K562 (cell line): Measurements from ENCODE around the gene HOXB8. TPM values are rescaled to one million over a fixed set of nuclear protein-coding genes. Genes with fewer than 3 reads are reported as not detected.
A peak's percentile ranks its signal among the peaks of the same experiment; 100 is the strongest.

ENCODE experiments used
- BCOR ChIP-seq: fragments of 450-650 bp; IDR thresholded peaks from 2 replicates; pipeline ENCODE4 v1.6.1; 2016
- CBX1 ChIP-seq: sonication (generic); IDR thresholded peaks from 2 replicates; pipeline ENCODE4 v1.6.1; 2016; ENCODE audit warnings: antibody characterized with exemption, low read depth, mild to moderate bottlenecking
- CBX5 ChIP-seq: IDR thresholded peaks from 2 replicates; pipeline ENCODE4 v1.6.1; 2014; ENCODE audit warnings: low read depth, borderline replicate concordance
- CREB3 ChIP-seq: fragments of 450-650 bp; conservative IDR thresholded peaks from 2 replicates; pipeline ENCODE4 v1.6.1; 2016; ENCODE audit warnings: missing genetic modification characterization, low read depth, mild to moderate bottlenecking, missing compliant biosample characterization, moderate library complexity
- E4F1 ChIP-seq: fragments of 250-450 bp; sonication (Bioruptor Pico); IDR thresholded peaks from 2 replicates; pipeline ENCODE4 v1.5.0; 2021; ENCODE audit warnings: mild to moderate bottlenecking, borderline replicate concordance
- EGR1 ChIP-seq: fragments of 450-650 bp; conservative IDR thresholded peaks from 2 replicates; pipeline ENCODE4 v1.6.1; 2017; ENCODE audit warnings: mild to moderate bottlenecking
- FOS ChIP-seq: IDR thresholded peaks from 3 replicates; pipeline ENCODE4 v1.6.1; 2011; ENCODE audit not compliant: insufficient read length; ENCODE audit errors: extremely low read depth
- FOXP1 ChIP-seq: sonication (generic); formaldehyde crosslinking; IDR thresholded peaks from 2 replicates; pipeline ENCODE4 v1.8.0; 2022; ENCODE audit warnings: mild to moderate bottlenecking, missing genetic modification reagents
- HNRNPUL1 ChIP-seq: fragments of 200-400 bp; formaldehyde crosslinking; IDR thresholded peaks from 2 replicates; pipeline ENCODE4 v1.6.1; 2017; ENCODE audit warnings: low read length
- HSF4 ChIP-seq: fragments of 250-450 bp; sonication (Bioruptor Pico); IDR thresholded peaks from 2 replicates; pipeline ENCODE4 v2.1.2; 2022; ENCODE audit warnings: mild to moderate bottlenecking, moderate library complexity, borderline replicate concordance
- MAX ChIP-seq: sonication (generic); formaldehyde crosslinking; IDR thresholded peaks from 2 replicates; pipeline ENCODE4 v1.9.0; 2022; ENCODE audit warnings: mild to moderate bottlenecking, missing genetic modification reagents
- MLX ChIP-seq, 2 experiments: fragments of 450-650 bp in 1 of 2; sonication (generic) in 1 of 2; formaldehyde crosslinking; conservative IDR thresholded peaks; 2 replicates each; pipeline versions ENCODE4 v1.4.0 to v1.8.1; 2020 to 2022; ENCODE audit warnings: mild to moderate bottlenecking in 1 of 2, missing genetic modification reagents in 1 of 2
- RBM14 ChIP-seq: fragments of 200-400 bp; formaldehyde crosslinking; IDR thresholded peaks from 2 replicates; pipeline ENCODE4 v1.6.1; 2018; ENCODE audit warnings: low read depth, mild to moderate bottlenecking, low read length, moderate library complexity, borderline replicate concordance; ENCODE audit not compliant: insufficient read depth
- RFX5 ChIP-seq: IDR thresholded peaks from 2 replicates; pipeline ENCODE4 v1.6.1; 2011; ENCODE audit warnings: low read depth, mild to moderate bottlenecking, improper control_type of control experiment, low read length
- SIRT6 ChIP-seq: IDR thresholded peaks from one replicate; pipeline ENCODE4 v1.6.1; 2012; ENCODE audit warnings: low read depth, mild to moderate bottlenecking, control low read depth, inconsistent platforms, low read length, moderate library complexity
- SOX6 ChIP-seq: fragments of 450-650 bp; IDR thresholded peaks from 2 replicates; pipeline ENCODE4 v1.6.1; 2014; ENCODE audit warnings: mild to moderate bottlenecking
- VEZF1 ChIP-seq: fragments of 200-800 bp; sonication (Bioruptor generic); IDR thresholded peaks from 2 replicates; pipeline ENCODE4 v1.6.1; 2017; ENCODE audit warnings: missing genetic modification characterization, missing compliant biosample characterization
- ZBTB12 ChIP-seq: fragments of 250-450 bp; sonication (Bioruptor Pico); IDR thresholded peaks from 2 replicates; pipeline ENCODE4 v1.4.0; 2020
- ZFP1 ChIP-seq: fragments of 450-650 bp; formaldehyde crosslinking; IDR thresholded peaks from 2 replicates; pipeline ENCODE4 v1.4.0; 2020; ENCODE audit warnings: mild to moderate bottlenecking, mixed read lengths
- ZNF253 ChIP-seq: fragments of 250-450 bp; sonication (Bioruptor Pico); conservative IDR thresholded peaks from 2 replicates; pipeline ENCODE4 v1.6.1; 2021; ENCODE audit warnings: mild to moderate bottlenecking
- ZNF766 ChIP-seq: fragments of 200-800 bp; sonication (Bioruptor generic); conservative IDR thresholded peaks from 2 replicates; pipeline ENCODE4 v1.6.1; 2016; ENCODE audit warnings: missing genetic modification characterization, missing compliant biosample characterization
- polyA plus RNA-seq, 8 experiments: library from polyadenylated mRNA; depleted of rRNA in 4 of 8; stranded (reverse) in 5 of 8; unstranded in 3 of 8; fragments of >200 nt; fragmentation: Nextera tagmentation in 2 of 8; fragmentation: Illumina TruSeq in 1 of 8; extraction: Ambion mirVana in 2 of 8; extraction: Trizol in 1 of 8; gene quantifications; 2 replicates each; pipeline versions ENCODE4 v1.2.1 to v1.2.3, GENCODE V29; 2011 to 2014; ENCODE audit warnings: inconsistent platforms in 1 of 8, missing spikeins in 1 of 8
- total RNA-seq, 7 experiments: library from RNA; depleted of rRNA in 6 of 7; stranded (reverse); fragments of >200 nt in 6 of 7; fragmentation: Illumina TruSeq in 2 of 7; extraction: Trizol in 2 of 7; gene quantifications; 2 replicates each; pipeline versions ENCODE4 v1.2.1 to v1.2.3, GENCODE V29; 2011 to 2021; ENCODE audit warnings: low replicate concordance in 1 of 7

Gene HOXB8
- total and polyA plus RNA-seq, 9 of the 15 experiments (the other 6 are each of a cell fraction or from before 2014, with no cell fraction given), result 0.52 to 23.8 (median 3.6) TPM

- no peak for TF ChIP-seq E4F1 (CRISPR knock-in tag)
- peak; percentile 39; the same call in 1 of the 2 replicates for TF ChIP-seq BCOR
- no peak for TF ChIP-seq HSF4 (CRISPR knock-in tag)
- TF ChIP-seq MAX, result 0 out of 2 replicates have a peak, but pooled peaks have one; percentile 7
- TF ChIP-seq FOS, result no peak
- TF ChIP-seq ZNF766, result peak; percentile 80
- TF ChIP-seq CREB3 (tag), result no peak
- TF ChIP-seq CBX1, result no peak
- 0 out of 2 replicates have a peak, but pooled peaks have one; percentile 12 for TF ChIP-seq RFX5
- TF ChIP-seq EGR1, result peak; percentile 100
- no peak for TF ChIP-seq FOXP1 (CRISPR knock-in tag)
- no peak for TF ChIP-seq MLX (CRISPR knock-in tag; conservative IDR thresholded peaks at IDR 0.05)
- TF ChIP-seq ZFP1 (CRISPR knock-in tag), result no peak
- no peak for TF ChIP-seq SIRT6
- TF ChIP-seq ZNF253 (CRISPR knock-in tag), result no peak
- peak; percentile 94 for TF ChIP-seq SOX6
- TF ChIP-seq HNRNPUL1, result no peak
- peak; percentile 68; the same call in 1 of the 2 replicates for TF ChIP-seq CBX5
- peak; percentile 100 for TF ChIP-seq VEZF1 (CRISPR knock-in tag)
- TF ChIP-seq ZBTB12 (CRISPR knock-in tag), result peak; percentile 83
- TF ChIP-seq RBM14, result no peak
These were observed 11.4 kb upstream of the HOXB8 start, which contains the start of gene HOXB9 (continued) for GRCh38 chr17:48626245-48627117.
